Subcutaneous adipose tissue (tissue), 4 donors: Measurements from ENCODE around the gene IQGAP3. TPM values are rescaled to one million over a fixed set of nuclear protein-coding genes. Genes with fewer than 3 reads are reported as not detected.

ENCODE experiments used
- CTCF ChIP-seq: fragments of 450-650 bp; IDR thresholded peaks from one replicate; pipeline ENCODE4 v1.5.1; 2016; ENCODE audit warnings: low read depth, mild to moderate bottlenecking, control low read depth, antibody characterized with exemption, moderate library complexity
- total RNA-seq, 4 donors: library from RNA; depleted of rRNA; stranded (reverse); fragments of >200 nt; gene quantifications; one replicate each; pipeline ENCODE4 v1.1.0, GENCODE V29; 2016

The IQGAP3 gene
- total RNA-seq, 4 donors from 2014 or later: 0.57 to 2.5 (median 2.0) TPM; not detected in 1

DNA sequence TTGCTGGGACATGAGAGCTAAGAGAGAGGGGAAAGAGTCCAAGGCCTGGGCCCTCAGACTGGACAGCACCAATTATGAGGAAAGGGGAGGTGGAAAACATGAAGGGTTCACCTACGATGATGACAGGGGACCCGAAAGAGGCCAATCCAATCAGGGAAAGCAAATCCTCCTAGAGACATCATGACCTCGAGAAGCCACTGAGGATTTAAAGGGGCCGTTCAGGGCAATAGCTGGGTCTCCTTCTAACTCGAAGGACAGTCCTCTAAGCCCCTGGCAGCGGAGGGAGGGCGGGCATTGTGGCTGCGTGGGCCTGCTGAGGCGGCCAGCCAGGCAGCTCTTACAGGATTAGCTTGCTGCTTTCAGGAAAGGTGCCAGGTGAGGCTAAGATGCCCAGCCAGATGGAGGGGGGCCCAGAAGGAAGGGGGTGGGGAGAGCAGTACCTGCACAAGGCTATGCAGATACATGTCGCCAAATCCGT lies 79.2 kb downstream of the IQGAP3 start:
- no peak for TF ChIP-seq CTCF

DNA sequence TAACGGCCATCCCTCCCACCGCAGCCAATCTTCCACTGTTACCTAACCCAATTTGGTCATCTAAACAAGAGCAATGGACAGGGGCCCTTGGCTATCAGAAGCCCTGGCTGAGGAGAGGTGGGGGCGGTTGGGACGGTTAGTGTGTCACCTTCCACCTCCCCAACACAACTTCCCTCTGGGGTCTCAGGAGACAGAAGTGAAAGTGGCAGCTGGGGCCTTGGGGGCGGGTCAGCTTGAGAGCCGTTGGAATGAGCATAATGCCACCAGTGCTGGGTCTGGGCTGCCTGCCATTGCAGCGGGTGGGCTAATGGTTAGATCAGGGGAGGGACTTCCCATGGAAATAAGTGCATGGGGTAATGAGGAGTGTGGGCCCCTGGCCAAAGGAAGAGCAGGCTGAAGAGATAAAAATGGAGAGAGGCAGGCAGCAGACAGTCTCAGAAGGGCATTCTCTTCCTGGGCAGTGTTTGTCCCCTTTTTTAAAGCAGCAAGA lies 79.7 kb downstream of the IQGAP3 start:
- no peak for TF ChIP-seq CTCF

GRCh38 chr1:156492013-156492590 lies 80.3 kb downstream of the IQGAP3 start:
- no peak for TF ChIP-seq CTCF

GRCh38 chr1:156491151-156491949 lies 81.0 kb downstream of the IQGAP3 start:
- no peak for TF ChIP-seq CTCF

DNA sequence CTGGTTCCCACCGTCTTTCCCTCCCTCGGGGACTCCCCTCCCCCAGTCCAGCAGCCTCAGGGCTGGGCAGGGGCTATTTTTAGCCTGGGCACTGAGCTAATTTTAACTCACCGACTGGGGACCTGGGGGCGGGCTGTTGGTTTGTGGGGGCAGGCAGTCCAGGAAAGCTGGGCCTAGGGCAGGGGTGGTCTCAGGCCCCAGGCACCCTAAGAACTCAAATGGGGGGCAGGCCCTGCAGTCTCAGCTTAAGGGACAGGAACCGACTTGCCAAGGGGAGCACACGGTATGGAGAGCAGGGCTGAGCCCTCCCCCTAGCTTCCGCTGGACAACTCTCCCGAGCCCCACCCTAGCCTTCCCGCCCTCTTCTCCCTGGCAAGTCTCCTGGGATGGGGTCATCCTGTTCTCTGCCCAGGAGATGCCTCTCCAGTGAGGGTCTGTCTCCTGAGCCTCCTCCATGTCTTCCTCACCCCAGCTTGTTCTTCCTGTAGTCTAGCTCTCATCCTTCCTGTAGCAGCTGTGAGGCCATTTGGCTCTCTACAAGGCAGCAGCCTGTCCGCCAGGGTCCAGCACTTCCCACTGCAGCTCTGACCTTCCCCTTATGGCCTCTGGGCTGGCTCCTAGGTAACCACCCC lies 81.8 kb downstream of the IQGAP3 start:
- TF ChIP-seq CTCF: no peak

- TF ChIP-seq CTCF: no peak
Measured at GRCh38 chr1:156489935-156490293, 82.5 kb downstream of the IQGAP3 start.
